WTC11 (cell line): Measurements from ENCODE around the gene EN2.

Experiments used
- ATF6 ChIP-seq: sonication (generic); formaldehyde crosslinking; IDR thresholded peaks from 2 replicates; pipeline ENCODE4 v1.8.1; 2023; ENCODE audit warnings: mild to moderate bottlenecking, missing genetic modification reagents
- CREB1 ChIP-seq: sonication (generic); formaldehyde crosslinking; IDR thresholded peaks from 2 replicates; pipeline ENCODE4 v1.8.0; 2023; ENCODE audit warnings: mild to moderate bottlenecking, missing genetic modification reagents
- CTCF ChIP-seq: fragments of 200-600 bp; IDR thresholded peaks from 2 replicates; pipeline ENCODE4 v1.8.0; 2022; ENCODE audit warnings: antibody characterized with exemption
- ELF4 ChIP-seq: sonication (generic); formaldehyde crosslinking; IDR thresholded peaks from 2 replicates; pipeline ENCODE4 v1.8.1; 2022; ENCODE audit warnings: low read depth, mild to moderate bottlenecking, moderate library complexity, missing genetic modification reagents
- GABPB1 ChIP-seq: sonication (generic); formaldehyde crosslinking; IDR thresholded peaks from 2 replicates; pipeline ENCODE4 v1.8.1; 2023; ENCODE audit warnings: mild to moderate bottlenecking, missing genetic modification reagents
- MLX ChIP-seq: sonication (generic); formaldehyde crosslinking; IDR thresholded peaks from 2 replicates; pipeline ENCODE4 v1.8.1; 2023; ENCODE audit warnings: mild to moderate bottlenecking, missing genetic modification reagents, moderate library complexity
- NR2C2 ChIP-seq: sonication (generic); formaldehyde crosslinking; IDR thresholded peaks from 2 replicates; pipeline ENCODE4 v1.8.0; 2022; ENCODE audit warnings: mild to moderate bottlenecking, missing genetic modification reagents
- PRDM15 ChIP-seq: sonication (generic); formaldehyde crosslinking; IDR thresholded peaks from 2 replicates; pipeline ENCODE4 v1.8.0; 2022; ENCODE audit warnings: missing genetic modification reagents
- PREB ChIP-seq: sonication (generic); formaldehyde crosslinking; IDR thresholded peaks from 2 replicates; pipeline ENCODE4 v1.8.1; 2022; ENCODE audit warnings: mild to moderate bottlenecking, missing genetic modification reagents, moderate library complexity, borderline replicate concordance
- USF1 ChIP-seq: sonication (generic); formaldehyde crosslinking; IDR thresholded peaks from 2 replicates; pipeline ENCODE4 v1.8.0; 2022; ENCODE audit warnings: mild to moderate bottlenecking, missing genetic modification reagents
- USF2 ChIP-seq: sonication (generic); formaldehyde crosslinking; IDR thresholded peaks from 2 replicates; pipeline ENCODE4 v1.8.1; 2023; ENCODE audit warnings: mild to moderate bottlenecking, missing genetic modification reagents, moderate library complexity
- ZBTB43 ChIP-seq: sonication (generic); formaldehyde crosslinking; IDR thresholded peaks from 2 replicates; pipeline ENCODE4 v1.8.1; 2023; ENCODE audit warnings: mild to moderate bottlenecking, missing genetic modification reagents
- ZNF232 ChIP-seq: sonication (generic); formaldehyde crosslinking; IDR thresholded peaks from 2 replicates; pipeline ENCODE4 v1.8.0; 2022; ENCODE audit warnings: mild to moderate bottlenecking, missing genetic modification reagents
- ZNF512 ChIP-seq: sonication (generic); formaldehyde crosslinking; IDR thresholded peaks from 2 replicates; pipeline ENCODE4 v1.8.1; 2022; ENCODE audit warnings: missing genetic modification reagents, borderline replicate concordance

GRCh38 chr7:155458111-155458877, at the start of gene EN2:
- no peak for TF ChIP-seq ZBTB43 (CRISPR knock-in tag)
- no peak for TF ChIP-seq PRDM15
- no peak for TF ChIP-seq USF1 (CRISPR knock-in tag)
- TF ChIP-seq CTCF, result no peak
- TF ChIP-seq MLX (CRISPR knock-in tag), result no peak
- no peak for TF ChIP-seq ZNF512 (CRISPR knock-in tag)
- TF ChIP-seq PREB (CRISPR knock-in tag), result no peak
- TF ChIP-seq USF2 (CRISPR knock-in tag), result no peak
- TF ChIP-seq ATF6 (CRISPR knock-in tag), result no peak
- TF ChIP-seq ELF4 (CRISPR knock-in tag), result no peak
- no peak for TF ChIP-seq NR2C2 (CRISPR knock-in tag)
- TF ChIP-seq ZNF232, result no peak
- no peak for TF ChIP-seq CREB1 (CRISPR knock-in tag)
- TF ChIP-seq GABPB1 (CRISPR knock-in tag), result no peak
